Lung (tissue), 12 donors: ENCODE data around the gene PRR30. TPM values are rescaled to one million over a fixed set of nuclear protein-coding genes. Genes with fewer than 3 reads are reported as not detected.

Experiments
- ATAC-seq: fragments of 200-7000 bp; cut with Tn5 transposase; one replicate; pipeline ENCODE4 v1.9.1; 2020; ENCODE audit warnings: moderate number of reproducible peaks; ENCODE audit not compliant: insufficient read depth, low FRiP score
- DNase-seq, 3 donors: peaks; one replicate each; pipeline ENCODE4 v3.0.0-alpha.2; 2013 to 2017
- H3K27ac ChIP-seq, 2 donors: one replicate each; pipeline ENCODE4 v1.5.1; 2013; ENCODE audit warnings: mild to moderate bottlenecking in 2 of 2, moderate library complexity in 2 of 2, control low read depth in 1 of 2, inconsistent platforms in 1 of 2, low read depth in 1 of 2, low read length in 1 of 2
- H3K27me3 ChIP-seq, 3 donors: one replicate each; pipeline ENCODE4 v1.5.1; 2013; ENCODE audit warnings: low read length in 2 of 3; ENCODE audit not compliant: control insufficient read depth in 3 of 3, insufficient read depth in 3 of 3
- H3K36me3 ChIP-seq, 4 donors: one replicate each; pipeline ENCODE4 v1.5.1; 2013; ENCODE audit warnings: low read length in 4 of 4, mild to moderate bottlenecking in 1 of 4, moderate library complexity in 1 of 4; ENCODE audit not compliant: control insufficient read depth in 4 of 4, insufficient read depth in 4 of 4
- H3K4me1 ChIP-seq, 5 donors: one replicate each; pipeline ENCODE4 v1.5.1; 2013; ENCODE audit warnings: low read length in 5 of 5, mild to moderate bottlenecking in 2 of 5, moderate library complexity in 1 of 5; ENCODE audit not compliant: control insufficient read depth in 5 of 5, insufficient read depth in 5 of 5
- H3K4me3 ChIP-seq: one replicate; pipeline ENCODE4 v1.5.1; 2013; ENCODE audit warnings: mild to moderate bottlenecking, control low read depth, moderate library complexity
- H3K9ac ChIP-seq, 2 donors: one replicate each; pipeline ENCODE4 v1.5.1; 2013; ENCODE audit warnings: low read length in 2 of 2, control low read depth in 1 of 2; ENCODE audit not compliant: insufficient read depth in 1 of 2
- H3K9me3 ChIP-seq, 4 donors: one replicate each; pipeline ENCODE4 v1.5.1; 2013; ENCODE audit warnings: low read length in 3 of 4, mild to moderate bottlenecking in 1 of 4, moderate library complexity in 1 of 4; ENCODE audit not compliant: control insufficient read depth in 4 of 4, insufficient read depth in 3 of 4
- WGBS, 2 donors: extraction: QIAGEN DNeasy Blood & Tissue Kit; methylation state at CpG; one replicate each; pipeline ENCODE4 v1.1.7; 2013; 5-methylcytosine and 5-hydroxymethylcytosine counted together
- polyA plus RNA-seq, 2 donors: library from polyadenylated mRNA; stranded (reverse); fragments of 200-250 nt; gene quantifications; one replicate each; pipeline ENCODE4 v1.2.1, GENCODE V29; 2013
- total RNA-seq, 2 donors: library from RNA; depleted of rRNA in 1 of 2; stranded (reverse); fragments of >200 nt in 1 of 2; gene quantifications; one replicate each; pipeline ENCODE4 v1.2.1, GENCODE V29; 2014 to 2021
- TF ChIP-seq, protein P1 (sequence below): IDR thresholded peaks from 2 replicates; pipeline ENCODE4 v1.5.1; 2012; ENCODE audit warnings: mild to moderate bottlenecking; ENCODE audit errors: control extremely low read depth, extremely low read depth
- donor health status: control.
- donor health status: control.
- donor health status: Bipolar disorder and iron deficiency.
- donor health status: healthy.
- donor health status: DM: yes; HTN: yes; CAD: no.

Gene PRR30
- total and polyA plus RNA-seq, 4 donors = not detected

DNA sequence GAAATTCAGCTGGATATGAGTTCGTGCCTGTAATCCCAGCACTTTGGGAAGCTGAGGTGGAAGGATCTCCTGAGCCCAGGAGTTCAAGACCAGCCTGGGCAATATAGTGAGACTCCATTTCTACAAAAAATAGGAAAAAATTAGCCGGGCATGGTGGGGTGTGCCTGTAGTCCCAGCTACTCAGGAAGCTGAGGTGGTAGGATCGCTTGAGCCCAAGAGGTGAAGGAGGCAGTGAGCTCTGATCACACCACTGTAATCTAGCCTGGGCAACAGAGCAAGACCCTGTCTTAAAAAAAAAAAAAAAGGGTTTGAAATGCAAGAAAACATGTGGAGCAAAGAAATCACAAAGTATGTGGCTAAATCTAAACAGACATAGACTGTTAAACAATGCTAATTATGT lies 30.1 kb downstream of the PRR30 start:
- Histone ChIP-seq H3K27me3 (no peaks in the 10 kb centered on the region), H3K9me3 (no peaks in the 10 kb centered on the region), H3K36me3 (no peaks in the 10 kb centered on the region), H3K4me3 (no peak overlapping the region), H3K4me1 (no peaks in the 10 kb centered on the region), H3K9ac (no peak overlapping the region), H3K27ac (no peak overlapping the region)
- TF ChIP-seq, protein P1, sequence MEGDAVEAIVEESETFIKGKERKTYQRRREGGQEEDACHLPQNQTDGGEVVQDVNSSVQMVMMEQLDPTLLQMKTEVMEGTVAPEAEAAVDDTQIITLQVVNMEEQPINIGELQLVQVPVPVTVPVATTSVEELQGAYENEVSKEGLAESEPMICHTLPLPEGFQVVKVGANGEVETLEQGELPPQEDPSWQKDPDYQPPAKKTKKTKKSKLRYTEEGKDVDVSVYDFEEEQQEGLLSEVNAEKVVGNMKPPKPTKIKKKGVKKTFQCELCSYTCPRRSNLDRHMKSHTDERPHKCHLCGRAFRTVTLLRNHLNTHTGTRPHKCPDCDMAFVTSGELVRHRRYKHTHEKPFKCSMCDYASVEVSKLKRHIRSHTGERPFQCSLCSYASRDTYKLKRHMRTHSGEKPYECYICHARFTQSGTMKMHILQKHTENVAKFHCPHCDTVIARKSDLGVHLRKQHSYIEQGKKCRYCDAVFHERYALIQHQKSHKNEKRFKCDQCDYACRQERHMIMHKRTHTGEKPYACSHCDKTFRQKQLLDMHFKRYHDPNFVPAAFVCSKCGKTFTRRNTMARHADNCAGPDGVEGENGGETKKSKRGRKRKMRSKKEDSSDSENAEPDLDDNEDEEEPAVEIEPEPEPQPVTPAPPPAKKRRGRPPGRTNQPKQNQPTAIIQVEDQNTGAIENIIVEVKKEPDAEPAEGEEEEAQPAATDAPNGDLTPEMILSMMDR = no peak
- WGBS, 2 donors = 90 to 95% methylated on average over 3 of the region's 3 CpGs
- DNase-seq (no peak), ATAC-seq (no peak)

DNA sequence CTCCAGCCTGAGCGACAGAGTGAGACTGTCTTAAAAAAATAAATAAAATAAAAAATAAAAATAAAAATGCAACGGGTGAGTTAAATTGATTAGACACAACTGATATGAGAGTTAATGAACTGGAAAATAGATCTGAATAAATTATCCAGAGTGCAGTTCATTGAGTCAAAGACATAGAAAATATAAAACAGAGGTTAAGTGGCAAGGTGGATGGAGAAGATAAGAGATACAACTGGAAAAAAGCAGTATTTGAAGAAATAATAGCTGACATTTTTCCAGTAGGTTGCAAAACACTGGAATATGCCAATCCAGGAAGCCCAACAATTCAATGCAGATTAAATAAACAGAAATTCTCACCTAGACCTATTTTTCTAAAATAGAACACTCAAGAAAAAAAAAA lies 31.0 kb downstream of the PRR30 start:
- Histone ChIP-seq H3K9me3 (no peaks in the 10 kb centered on the region), H3K4me1 (no peaks in the 10 kb centered on the region), H3K4me3 (no peak overlapping the region), H3K27ac (no peak overlapping the region), H3K27me3 (no peaks in the 10 kb centered on the region), H3K36me3 (no peaks in the 10 kb centered on the region), H3K9ac (no peak overlapping the region)
- no peak for DNase-seq
- WGBS, 2 donors = 83 to 97% methylated on average over 2 of the region's 2 CpGs
- no peak for ATAC-seq
- TF ChIP-seq, protein P1 = no peak

DNA sequence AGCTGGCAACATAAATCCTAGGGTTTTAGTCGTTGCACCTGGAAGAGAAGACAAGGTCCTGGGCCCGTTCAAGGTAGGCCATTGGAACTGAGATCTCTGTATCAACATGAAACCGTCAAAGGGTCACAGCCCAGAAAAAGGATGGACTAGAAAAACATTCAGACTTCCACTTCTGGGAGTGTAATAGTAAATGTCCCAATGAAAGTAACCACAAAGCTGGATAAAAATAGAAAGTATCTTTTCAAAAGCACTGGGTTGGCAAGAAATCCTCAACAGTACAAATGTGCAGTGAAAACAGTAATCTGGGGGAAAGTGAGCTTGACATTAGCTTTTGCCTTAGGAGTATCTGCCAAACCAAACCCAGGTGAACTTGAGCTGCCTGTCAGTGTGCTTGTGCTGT lies 33.2 kb downstream of the PRR30 start:
- Histone ChIP-seq H3K36me3 (no peaks in the 10 kb centered on the region), H3K9me3 (no peaks in the 10 kb centered on the region), H3K27me3 (no peaks in the 10 kb centered on the region), H3K9ac (no peak overlapping the region), H3K4me1 (no peaks in the 10 kb centered on the region), H3K4me3 (no peak overlapping the region), H3K27ac (no peak overlapping the region)
- DNase-seq (no peak), ATAC-seq (no peak)
- TF ChIP-seq, protein P1 = no peak
- WGBS, 2 donors = 70 to 73% methylated on average over 3 of the region's 3 CpGs

- Histone ChIP-seq H3K27ac (no peak overlapping the region), H3K36me3 (no peaks in the 10 kb centered on the region), H3K9me3 (no peaks in the 10 kb centered on the region), H3K4me3 (no peak overlapping the region), H3K27me3 (no peaks in the 10 kb centered on the region), H3K4me1 (no peaks in the 10 kb centered on the region), H3K9ac (no peak overlapping the region)
- ATAC-seq = no peak
- TF ChIP-seq, protein P1 = no peak
- DNase-seq = no peak
- 83 to 89% methylated on average over 5 of the region's 5 CpGs for WGBS, 2 donors
These were observed 36.9 kb downstream of the PRR30 start for GRCh38 chr2:27102329-27102728.
